HEK293 (cell line): Measurements from ENCODE around the gene KLF7.

Experiments
- CTCF ChIA-PET: fragments of 350-600 bp; formaldehyde crosslinking; extraction: SDS; loops from one replicate; lab custom pipeline; 2021; ENCODE audit warnings: antibody characterized with exemption; lab: Yijun Ruan, JAX
- POLR2A ChIA-PET: fragments of 300-600 bp; formaldehyde crosslinking; extraction: SDS; loops from one replicate; lab custom pipeline; 2020; ENCODE audit warnings: antibody characterized with exemption, inconsistent platforms; lab: Yijun Ruan, JAX
- H3K27ac ChIP-seq: fragments of 200-500 bp; sonication (Bioruptor generic); 2 replicates; pipeline ENCODE4 v1.5.1; 2014; ENCODE audit warnings: low read depth, low read length, control low read depth, inconsistent platforms; ENCODE audit errors: extremely low read depth
- H3K36me3 ChIP-seq, 2 experiments: fragments of 200-500 bp in 1 of 2; sonication (Bioruptor generic) in 1 of 2; 1 replicate in 1 of 2; 2 replicates in 1 of 2; pipeline ENCODE4 v1.5.1; 2014 to 2017; ENCODE audit warnings: inconsistent platforms in 2 of 2, low read length in 2 of 2; ENCODE audit not compliant: control insufficient read depth in 2 of 2, insufficient read depth in 1 of 2
- H3K4me1 ChIP-seq: fragments of 200-500 bp; sonication (Bioruptor generic); 2 replicates; pipeline ENCODE4 v1.5.1; 2014; ENCODE audit warnings: mild to moderate bottlenecking, low read length, inconsistent platforms; ENCODE audit not compliant: control insufficient read depth, insufficient read depth
- H3K4me3 ChIP-seq: 2 replicates; pipeline ENCODE4 v1.5.1; 2011; ENCODE audit warnings: low read depth, mild to moderate bottlenecking, control low read depth, low read length, moderate library complexity
- H3K9me3 ChIP-seq: fragments of 200-500 bp; sonication (Bioruptor generic); 2 replicates; pipeline ENCODE4 v1.5.1; 2014; ENCODE audit warnings: low read depth, low read length, inconsistent platforms; ENCODE audit not compliant: control insufficient read depth, insufficient read depth
- GLI2 ChIP-seq: fragments of 450-650 bp; formaldehyde crosslinking; IDR thresholded peaks from 2 replicates; pipeline ENCODE4; 2017; ENCODE audit warnings: missing biosample characterization, missing genetic modification characterization, low read depth, borderline replicate concordance
- KLF16 ChIP-seq: fragments of 450-650 bp; formaldehyde crosslinking; IDR thresholded peaks from 2 replicates; pipeline ENCODE4 v1.5.1; 2017; ENCODE audit warnings: missing biosample characterization, missing genetic modification characterization
- KLF8 ChIP-seq: fragments of 450-650 bp; formaldehyde crosslinking; IDR thresholded peaks from 2 replicates; pipeline ENCODE4 v1.5.1; 2016; ENCODE audit warnings: missing biosample characterization, missing genetic modification characterization
- SP7 ChIP-seq: fragments of 450-650 bp; formaldehyde crosslinking; IDR thresholded peaks from 2 replicates; pipeline ENCODE4 v1.5.1; 2016; ENCODE audit warnings: missing biosample characterization, missing genetic modification characterization
- ZBTB17 ChIP-seq: fragments of 450-650 bp; formaldehyde crosslinking; IDR thresholded peaks from 2 replicates; pipeline ENCODE4 v1.5.1; 2016; ENCODE audit warnings: missing biosample characterization, missing genetic modification characterization
- ZBTB8A ChIP-seq: fragments of 450-650 bp; formaldehyde crosslinking; IDR thresholded peaks from 2 replicates; pipeline ENCODE4 v1.5.1; 2016; ENCODE audit warnings: missing biosample characterization, missing genetic modification characterization
- ZFHX2 ChIP-seq: fragments of 450-650 bp; formaldehyde crosslinking; conservative IDR thresholded peaks from 2 replicates; pipeline ENCODE4 v1.5.1; 2016; ENCODE audit warnings: missing biosample characterization, missing genetic modification characterization
- ZFP41 ChIP-seq: fragments of 450-650 bp; formaldehyde crosslinking; IDR thresholded peaks from 2 replicates; pipeline ENCODE4 v1.5.1; 2016; ENCODE audit warnings: missing biosample characterization, missing genetic modification characterization, borderline replicate concordance
- ZNF155 ChIP-seq: fragments of 450-650 bp; formaldehyde crosslinking; IDR thresholded peaks from 2 replicates; pipeline ENCODE4 v1.5.1; 2016; ENCODE audit warnings: missing biosample characterization, missing genetic modification characterization
- ZNF404 ChIP-seq: fragments of 450-650 bp; formaldehyde crosslinking; IDR thresholded peaks from 2 replicates; pipeline ENCODE4 v1.5.1; 2017; ENCODE audit warnings: missing biosample characterization, missing genetic modification characterization
- ZNF561 ChIP-seq: fragments of 450-650 bp; IDR thresholded peaks from 2 replicates; pipeline ENCODE4 v1.5.1; 2018; ENCODE audit warnings: missing biosample characterization, missing genetic modification characterization, borderline replicate concordance
- ZNF610 ChIP-seq: fragments of 450-650 bp; formaldehyde crosslinking; IDR thresholded peaks from 2 replicates; pipeline ENCODE4 v1.5.1; 2016; ENCODE audit warnings: missing biosample characterization, missing genetic modification characterization, borderline replicate concordance
- ZNF791 ChIP-seq: fragments of 450-650 bp; formaldehyde crosslinking; IDR thresholded peaks from 2 replicates; pipeline ENCODE4 v1.5.1; 2016; ENCODE audit warnings: missing biosample characterization, missing genetic modification characterization
- TF ChIP-seq, protein P1 (sequence below): fragments of 450-650 bp; formaldehyde crosslinking; IDR thresholded peaks from 2 replicates; pipeline ENCODE4 v1.5.1; 2016; ENCODE audit warnings: missing biosample characterization, missing genetic modification characterization
- TF ChIP-seq, protein P2 (sequence below): sonication (generic); formaldehyde crosslinking; IDR thresholded peaks from 2 replicates; pipeline ENCODE4 v1.8.1; 2022; ENCODE audit warnings: mild to moderate bottlenecking, moderate library complexity, missing genetic modification reagents
- TF ChIP-seq, protein P3 (sequence below): fragments of 450-650 bp; IDR thresholded peaks from 2 replicates; pipeline ENCODE4 v1.5.1; 2018; ENCODE audit warnings: missing biosample characterization, missing genetic modification characterization
- TF ChIP-seq, protein P4 (sequence below): fragments of 450-650 bp; formaldehyde crosslinking; IDR thresholded peaks from 2 replicates; pipeline ENCODE4 v1.5.1; 2016; ENCODE audit warnings: missing biosample characterization, missing genetic modification characterization
- TF ChIP-seq, protein P5 (sequence below): fragments of 450-650 bp; formaldehyde crosslinking; IDR thresholded peaks from 2 replicates; pipeline ENCODE4 v1.5.1; 2016; ENCODE audit warnings: missing biosample characterization, missing genetic modification characterization
- TF ChIP-seq, protein P6 (sequence below): fragments of 450-650 bp; formaldehyde crosslinking; IDR thresholded peaks from 2 replicates; pipeline ENCODE4 v1.5.1; 2016; ENCODE audit warnings: missing biosample characterization, missing genetic modification characterization

Gene KLF7

DNA sequence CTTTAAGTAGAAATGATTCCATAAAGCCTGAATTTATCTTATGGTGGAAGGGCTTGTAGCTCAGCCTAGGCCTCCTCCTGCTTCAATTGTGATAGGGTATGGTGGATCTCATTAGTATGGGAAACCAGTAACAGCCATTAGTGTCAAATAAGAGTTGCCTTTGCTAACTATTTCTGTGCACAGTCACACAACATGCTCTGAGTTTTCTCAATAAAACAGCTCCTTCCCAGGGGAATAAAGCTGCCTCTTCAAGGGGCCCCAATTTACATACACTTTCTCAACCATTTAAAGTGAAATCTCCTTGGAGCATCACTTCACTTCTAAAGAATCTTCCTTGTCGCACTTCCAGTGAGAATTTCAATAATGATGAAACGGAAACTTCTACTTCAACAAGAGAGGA, 53.4 kb downstream of the KLF7 start:
- Histone ChIP-seq H3K27ac (no peak overlapping the region), H3K36me3 (no peaks in the 10 kb centered on the region), H3K9me3 (no peaks in the 10 kb centered on the region), H3K4me3 (no peak overlapping the region)
- POLR2A ChIA-PET = no interaction called here
- TF ChIP-seq ZBTB8A (tag by site-specific recombination) (no peak), ZNF404 (tag by site-specific recombination) (no peak), ZFHX2 (tag by site-specific recombination) (no peak), SP7 (tag by site-specific recombination) (no peak), ZFP41 (tag by site-specific recombination) (no peak), KLF16 (no peak), KLF8 (tag by site-specific recombination) (no peak), ZNF791 (tag by site-specific recombination) (no peak), ZNF561 (no peak), GLI2 (tag by site-specific recombination) (no peak), ZBTB17 (no peak), ZNF610 (no peak), ZNF155 (tag by site-specific recombination) (no peak)
- TF ChIP-seq, protein P1, sequence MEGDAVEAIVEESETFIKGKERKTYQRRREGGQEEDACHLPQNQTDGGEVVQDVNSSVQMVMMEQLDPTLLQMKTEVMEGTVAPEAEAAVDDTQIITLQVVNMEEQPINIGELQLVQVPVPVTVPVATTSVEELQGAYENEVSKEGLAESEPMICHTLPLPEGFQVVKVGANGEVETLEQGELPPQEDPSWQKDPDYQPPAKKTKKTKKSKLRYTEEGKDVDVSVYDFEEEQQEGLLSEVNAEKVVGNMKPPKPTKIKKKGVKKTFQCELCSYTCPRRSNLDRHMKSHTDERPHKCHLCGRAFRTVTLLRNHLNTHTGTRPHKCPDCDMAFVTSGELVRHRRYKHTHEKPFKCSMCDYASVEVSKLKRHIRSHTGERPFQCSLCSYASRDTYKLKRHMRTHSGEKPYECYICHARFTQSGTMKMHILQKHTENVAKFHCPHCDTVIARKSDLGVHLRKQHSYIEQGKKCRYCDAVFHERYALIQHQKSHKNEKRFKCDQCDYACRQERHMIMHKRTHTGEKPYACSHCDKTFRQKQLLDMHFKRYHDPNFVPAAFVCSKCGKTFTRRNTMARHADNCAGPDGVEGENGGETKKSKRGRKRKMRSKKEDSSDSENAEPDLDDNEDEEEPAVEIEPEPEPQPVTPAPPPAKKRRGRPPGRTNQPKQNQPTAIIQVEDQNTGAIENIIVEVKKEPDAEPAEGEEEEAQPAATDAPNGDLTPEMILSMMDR (tag by site-specific recombination) = no peak
- TF ChIP-seq, protein P2, sequence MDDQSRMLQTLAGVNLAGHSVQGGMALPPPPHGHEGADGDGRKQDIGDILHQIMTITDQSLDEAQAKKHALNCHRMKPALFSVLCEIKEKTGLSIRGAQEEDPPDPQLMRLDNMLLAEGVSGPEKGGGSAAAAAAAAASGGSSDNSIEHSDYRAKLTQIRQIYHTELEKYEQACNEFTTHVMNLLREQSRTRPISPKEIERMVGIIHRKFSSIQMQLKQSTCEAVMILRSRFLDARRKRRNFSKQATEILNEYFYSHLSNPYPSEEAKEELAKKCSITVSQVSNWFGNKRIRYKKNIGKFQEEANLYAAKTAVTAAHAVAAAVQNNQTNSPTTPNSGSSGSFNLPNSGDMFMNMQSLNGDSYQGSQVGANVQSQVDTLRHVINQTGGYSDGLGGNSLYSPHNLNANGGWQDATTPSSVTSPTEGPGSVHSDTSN = no peak
- TF ChIP-seq, protein P3, sequence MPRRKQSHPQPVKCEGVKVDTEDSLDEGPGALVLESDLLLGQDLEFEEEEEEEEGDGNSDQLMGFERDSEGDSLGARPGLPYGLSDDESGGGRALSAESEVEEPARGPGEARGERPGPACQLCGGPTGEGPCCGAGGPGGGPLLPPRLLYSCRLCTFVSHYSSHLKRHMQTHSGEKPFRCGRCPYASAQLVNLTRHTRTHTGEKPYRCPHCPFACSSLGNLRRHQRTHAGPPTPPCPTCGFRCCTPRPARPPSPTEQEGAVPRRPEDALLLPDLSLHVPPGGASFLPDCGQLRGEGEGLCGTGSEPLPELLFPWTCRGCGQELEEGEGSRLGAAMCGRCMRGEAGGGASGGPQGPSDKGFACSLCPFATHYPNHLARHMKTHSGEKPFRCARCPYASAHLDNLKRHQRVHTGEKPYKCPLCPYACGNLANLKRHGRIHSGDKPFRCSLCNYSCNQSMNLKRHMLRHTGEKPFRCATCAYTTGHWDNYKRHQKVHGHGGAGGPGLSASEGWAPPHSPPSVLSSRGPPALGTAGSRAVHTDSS = no peak
- TF ChIP-seq, protein P4, sequence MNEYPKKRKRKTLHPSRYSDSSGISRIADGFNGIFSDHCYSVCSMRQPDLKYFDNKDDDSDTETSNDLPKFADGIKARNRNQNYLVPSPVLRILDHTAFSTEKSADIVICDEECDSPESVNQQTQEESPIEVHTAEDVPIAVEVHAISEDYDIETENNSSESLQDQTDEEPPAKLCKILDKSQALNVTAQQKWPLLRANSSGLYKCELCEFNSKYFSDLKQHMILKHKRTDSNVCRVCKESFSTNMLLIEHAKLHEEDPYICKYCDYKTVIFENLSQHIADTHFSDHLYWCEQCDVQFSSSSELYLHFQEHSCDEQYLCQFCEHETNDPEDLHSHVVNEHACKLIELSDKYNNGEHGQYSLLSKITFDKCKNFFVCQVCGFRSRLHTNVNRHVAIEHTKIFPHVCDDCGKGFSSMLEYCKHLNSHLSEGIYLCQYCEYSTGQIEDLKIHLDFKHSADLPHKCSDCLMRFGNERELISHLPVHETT (tag by site-specific recombination) = no peak
- TF ChIP-seq, protein P5, sequence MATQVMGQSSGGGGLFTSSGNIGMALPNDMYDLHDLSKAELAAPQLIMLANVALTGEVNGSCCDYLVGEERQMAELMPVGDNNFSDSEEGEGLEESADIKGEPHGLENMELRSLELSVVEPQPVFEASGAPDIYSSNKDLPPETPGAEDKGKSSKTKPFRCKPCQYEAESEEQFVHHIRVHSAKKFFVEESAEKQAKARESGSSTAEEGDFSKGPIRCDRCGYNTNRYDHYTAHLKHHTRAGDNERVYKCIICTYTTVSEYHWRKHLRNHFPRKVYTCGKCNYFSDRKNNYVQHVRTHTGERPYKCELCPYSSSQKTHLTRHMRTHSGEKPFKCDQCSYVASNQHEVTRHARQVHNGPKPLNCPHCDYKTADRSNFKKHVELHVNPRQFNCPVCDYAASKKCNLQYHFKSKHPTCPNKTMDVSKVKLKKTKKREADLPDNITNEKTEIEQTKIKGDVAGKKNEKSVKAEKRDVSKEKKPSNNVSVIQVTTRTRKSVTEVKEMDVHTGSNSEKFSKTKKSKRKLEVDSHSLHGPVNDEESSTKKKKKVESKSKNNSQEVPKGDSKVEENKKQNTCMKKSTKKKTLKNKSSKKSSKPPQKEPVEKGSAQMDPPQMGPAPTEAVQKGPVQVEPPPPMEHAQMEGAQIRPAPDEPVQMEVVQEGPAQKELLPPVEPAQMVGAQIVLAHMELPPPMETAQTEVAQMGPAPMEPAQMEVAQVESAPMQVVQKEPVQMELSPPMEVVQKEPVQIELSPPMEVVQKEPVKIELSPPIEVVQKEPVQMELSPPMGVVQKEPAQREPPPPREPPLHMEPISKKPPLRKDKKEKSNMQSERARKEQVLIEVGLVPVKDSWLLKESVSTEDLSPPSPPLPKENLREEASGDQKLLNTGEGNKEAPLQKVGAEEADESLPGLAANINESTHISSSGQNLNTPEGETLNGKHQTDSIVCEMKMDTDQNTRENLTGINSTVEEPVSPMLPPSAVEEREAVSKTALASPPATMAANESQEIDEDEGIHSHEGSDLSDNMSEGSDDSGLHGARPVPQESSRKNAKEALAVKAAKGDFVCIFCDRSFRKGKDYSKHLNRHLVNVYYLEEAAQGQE (tag by site-specific recombination) = no peak
- TF ChIP-seq, protein P6, sequence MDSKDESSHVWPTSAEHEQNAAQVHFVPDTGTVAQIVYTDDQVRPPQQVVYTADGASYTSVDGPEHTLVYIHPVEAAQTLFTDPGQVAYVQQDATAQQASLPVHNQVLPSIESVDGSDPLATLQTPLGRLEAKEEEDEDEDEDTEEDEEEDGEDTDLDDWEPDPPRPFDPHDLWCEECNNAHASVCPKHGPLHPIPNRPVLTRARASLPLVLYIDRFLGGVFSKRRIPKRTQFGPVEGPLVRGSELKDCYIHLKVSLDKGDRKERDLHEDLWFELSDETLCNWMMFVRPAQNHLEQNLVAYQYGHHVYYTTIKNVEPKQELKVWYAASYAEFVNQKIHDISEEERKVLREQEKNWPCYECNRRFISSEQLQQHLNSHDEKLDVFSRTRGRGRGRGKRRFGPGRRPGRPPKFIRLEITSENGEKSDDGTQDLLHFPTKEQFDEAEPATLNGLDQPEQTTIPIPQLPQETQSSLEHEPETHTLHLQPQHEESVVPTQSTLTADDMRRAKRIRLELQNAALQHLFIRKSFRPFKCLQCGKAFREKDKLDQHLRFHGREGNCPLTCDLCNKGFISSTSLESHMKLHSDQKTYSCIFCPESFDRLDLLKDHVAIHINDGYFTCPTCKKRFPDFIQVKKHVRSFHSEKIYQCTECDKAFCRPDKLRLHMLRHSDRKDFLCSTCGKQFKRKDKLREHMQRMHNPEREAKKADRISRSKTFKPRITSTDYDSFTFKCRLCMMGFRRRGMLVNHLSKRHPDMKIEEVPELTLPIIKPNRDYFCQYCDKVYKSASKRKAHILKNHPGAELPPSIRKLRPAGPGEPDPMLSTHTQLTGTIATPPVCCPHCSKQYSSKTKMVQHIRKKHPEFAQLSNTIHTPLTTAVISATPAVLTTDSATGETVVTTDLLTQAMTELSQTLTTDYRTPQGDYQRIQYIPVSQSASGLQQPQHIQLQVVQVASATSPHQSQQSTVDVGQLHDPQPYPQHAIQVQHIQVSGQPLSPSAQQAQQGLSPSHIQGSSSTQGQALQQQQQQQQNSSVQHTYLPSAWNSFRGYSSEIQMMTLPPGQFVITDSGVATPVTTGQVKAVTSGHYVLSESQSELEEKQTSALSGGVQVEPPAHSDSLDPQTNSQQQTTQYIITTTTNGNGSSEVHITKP (tag by site-specific recombination) = no peak
- TF ChIP-seq, all 188 proteins: peak for 0
- H3K4me1 ChIP-seq = peaks cover 3% of the 10 kb centered on the region
- CTCF ChIA-PET = interaction anchor here (0.6 kb wide), 1 partner anchor 361 kb away, joined by 3 read pairs; no protein-coding TSS in a partner anchor
